Smooth muscle cell (in vitro differentiated cells): Measurements from ENCODE around the gene PCYOX1L. TPM values are rescaled to one million over a fixed set of nuclear protein-coding genes. Genes with fewer than 3 reads are reported as not detected.

Experiments used
- DNase-seq: peaks from one replicate; lab custom pipeline; 2025; ENCODE audit not compliant: unreplicated experiment; lab: John Stamatoyannopoulos, UW
- H2AFZ ChIP-seq: fragments of 200-600 bp; sonication (generic); 2 replicates; pipeline ENCODE4 v1.6.0; 2016; ENCODE audit warnings: antibody characterized with exemption, low read depth, mild to moderate bottlenecking
- H3F3A ChIP-seq: fragments of 200-600 bp; sonication (generic); 2 replicates; pipeline ENCODE4 v1.6.0; 2017; ENCODE audit warnings: antibody characterized with exemption, low read depth
- H3K27ac ChIP-seq: fragments of 200-600 bp; sonication (generic); 2 replicates; pipeline ENCODE4 v1.5.1; 2016; ENCODE audit warnings: low read depth, mild to moderate bottlenecking
- H3K27me3 ChIP-seq: fragments of 200-600 bp; sonication (generic); 2 replicates; pipeline ENCODE4 v1.6.1; 2016; ENCODE audit warnings: low read depth, mild to moderate bottlenecking
- H3K36me3 ChIP-seq: fragments of 200-600 bp; sonication (generic); 2 replicates; pipeline ENCODE4 v1.5.1; 2016; ENCODE audit warnings: low read depth
- H3K4me1 ChIP-seq: fragments of 200-600 bp; sonication (generic); 2 replicates; pipeline ENCODE4 v1.5.1; 2016; ENCODE audit warnings: low read depth
- H3K4me2 ChIP-seq: fragments of 200-600 bp; sonication (generic); 2 replicates; pipeline ENCODE4 v1.6.0; 2016; ENCODE audit warnings: mild to moderate bottlenecking
- H3K4me3 ChIP-seq: fragments of 200-600 bp; sonication (generic); 2 replicates; pipeline ENCODE4 v1.5.1; 2016; ENCODE audit warnings: mild to moderate bottlenecking
- H3K79me2 ChIP-seq: fragments of 200-600 bp; sonication (generic); 2 replicates; pipeline ENCODE4 v1.6.0; 2016; ENCODE audit warnings: low read depth, mild to moderate bottlenecking
- H3K9ac ChIP-seq: fragments of 200-600 bp; sonication (generic); 2 replicates; pipeline ENCODE4 v1.6.0; 2016; ENCODE audit warnings: low read depth
- H3K9me3 ChIP-seq: fragments of 200-600 bp; sonication (generic); replicated peaks from 2 replicates; pipeline ENCODE4 v1.5.1; 2016; ENCODE audit warnings: low read depth
- H4K20me1 ChIP-seq: fragments of 200-600 bp; sonication (generic); 2 replicates; pipeline ENCODE4 v1.6.0; 2016; ENCODE audit warnings: low read depth
- CTCF ChIP-seq: fragments of 200-600 bp; sonication (generic); IDR thresholded peaks from 2 replicates; pipeline ENCODE4 v1.5.1; 2017; ENCODE audit warnings: borderline replicate concordance, mild to moderate bottlenecking, antibody characterized with exemption; ENCODE audit not compliant: insufficient read depth, poor library complexity, severe bottlenecking
- WGBS: methylation state at CpG from one replicate; pipeline ENCODE4 v1.1.7; 2016; ENCODE audit warnings: low lambda C conversion rate; 5-methylcytosine and 5-hydroxymethylcytosine counted together
- polyA plus RNA-seq: library from polyadenylated mRNA; unstranded; fragments of >200 nt; fragmentation: Nextera tagmentation; extraction: Ambion mirVana; gene quantifications from 2 replicates; pipeline ENCODE4 v1.2.1, GENCODE V29; 2016
- total RNA-seq: library from RNA; depleted of rRNA; stranded (reverse); fragments of >200 nt; gene quantifications from 2 replicates; pipeline ENCODE4 v1.2.3, GENCODE V29; 2014

PCYOX1L gene
- total and polyA plus RNA-seq, 2 experiments from 2014 or later = 6.4 to 13.4 TPM

GRCh38 chr5:149403923-149404745 is 46.3 kb downstream of the PCYOX1L start:
- Histone ChIP-seq H3K27ac (peak overlapping the region; percentile 95), H3K4me3 (no peak overlapping the region), H3F3A (peaks cover 54% of the 10 kb centered on the region), H3K9ac (peak overlapping the region; percentile 75), H4K20me1 (peaks cover 20% of the 10 kb centered on the region), H3K4me1 (peaks cover 45% of the 10 kb centered on the region), H3K9me3 (no peaks in the 10 kb centered on the region), H3K27me3 (no peaks in the 10 kb centered on the region), H3K79me2 (peaks cover 26% of the 10 kb centered on the region), H3K4me2 (peak overlapping the region; percentile 88), H3K36me3 (no peaks in the 10 kb centered on the region), H2AFZ (no peak overlapping the region)
- no peak for DNase-seq
- 21% methylated on average over 15 of the region's 15 CpGs for WGBS
- TF ChIP-seq CTCF = no peak

GRCh38 chr5:149404746-149405549 is 47.1 kb downstream of the PCYOX1L start:
- Histone ChIP-seq H3K9me3 (no peaks in the 10 kb centered on the region), H3K4me1 (peaks cover 48% of the 10 kb centered on the region), H3K9ac (peak overlapping the region; percentile 75), H3F3A (peaks cover 52% of the 10 kb centered on the region), H3K27ac (peak overlapping the region; percentile 95), H3K4me3 (no peak overlapping the region), H3K79me2 (peaks cover 34% of the 10 kb centered on the region), H3K4me2 (peak overlapping the region; percentile 88), H3K36me3 (no peaks in the 10 kb centered on the region), H3K27me3 (no peaks in the 10 kb centered on the region), H2AFZ (no peak overlapping the region), H4K20me1 (peaks cover 28% of the 10 kb centered on the region)
- 19% methylated on average over 17 of the region's 17 CpGs for WGBS
- DNase-seq = no peak
- no peak for TF ChIP-seq CTCF

- Histone ChIP-seq H3K27ac (peak overlapping the region; percentile 95), H3F3A (peaks cover 49% of the 10 kb centered on the region), H2AFZ (no peak overlapping the region), H3K36me3 (no peaks in the 10 kb centered on the region), H3K4me1 (peaks cover 48% of the 10 kb centered on the region), H3K4me2 (peak overlapping the region; percentile 88), H3K4me3 (no peak overlapping the region), H4K20me1 (peaks cover 35% of the 10 kb centered on the region), H3K9me3 (no peaks in the 10 kb centered on the region), H3K79me2 (peaks cover 41% of the 10 kb centered on the region), H3K9ac (peak overlapping the region; percentile 67), H3K27me3 (no peaks in the 10 kb centered on the region)
- WGBS = 61% methylated on average over 16 of the region's 16 CpGs
- no peak for DNase-seq
- TF ChIP-seq CTCF = no peak
Measured at GRCh38 chr5:149405550-149406202, 47.8 kb downstream of the PCYOX1L start.
